GM12873 (cell line): ENCODE results near the gene SLC35G6.
A peak's percentile ranks its signal among the peaks of the same experiment; 100 is the strongest.
"Not testable (repeated sequence)": the region's sequence is repeated elsewhere in the genome, so short reads cannot be mapped to it uniquely, and the experiment has no call there.

Source experiments
- TF ChIP-seq, protein P1 (sequence below): IDR thresholded peaks from 2 replicates; pipeline ENCODE4 v1.5.1; 2012; ENCODE audit warnings: low read depth, mild to moderate bottlenecking, moderate library complexity, low read length, control low read depth; ENCODE audit not compliant: insufficient read depth; ENCODE audit errors: missing control alignments

The SLC35G6 gene

DNA sequence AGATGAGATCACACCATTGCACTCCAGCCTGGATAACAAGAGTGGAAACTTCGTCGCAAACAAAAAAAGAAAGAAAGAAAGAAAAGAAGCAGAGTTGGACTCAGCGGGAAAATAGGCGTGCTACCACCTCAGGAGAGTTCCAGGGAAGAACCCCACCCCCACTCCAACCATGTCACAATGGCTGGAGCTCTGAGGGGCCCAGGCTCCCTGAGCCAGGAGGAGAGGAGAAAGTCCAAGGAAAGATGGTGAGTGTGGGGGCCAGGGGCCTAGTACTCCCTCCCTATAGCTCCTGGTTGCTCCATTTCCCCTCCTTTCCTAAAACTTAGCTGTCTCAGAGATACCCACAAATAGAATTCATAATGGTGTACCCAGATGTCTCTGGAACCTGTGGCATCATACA is at the start of gene SLC35G6:
Gene SLC35G6, plus strand, starts transcription at position 172 of the 400 bp plus-strand sequence. Its CDS starts 71 bp downstream, at position 243.
- TF ChIP-seq, protein P1, sequence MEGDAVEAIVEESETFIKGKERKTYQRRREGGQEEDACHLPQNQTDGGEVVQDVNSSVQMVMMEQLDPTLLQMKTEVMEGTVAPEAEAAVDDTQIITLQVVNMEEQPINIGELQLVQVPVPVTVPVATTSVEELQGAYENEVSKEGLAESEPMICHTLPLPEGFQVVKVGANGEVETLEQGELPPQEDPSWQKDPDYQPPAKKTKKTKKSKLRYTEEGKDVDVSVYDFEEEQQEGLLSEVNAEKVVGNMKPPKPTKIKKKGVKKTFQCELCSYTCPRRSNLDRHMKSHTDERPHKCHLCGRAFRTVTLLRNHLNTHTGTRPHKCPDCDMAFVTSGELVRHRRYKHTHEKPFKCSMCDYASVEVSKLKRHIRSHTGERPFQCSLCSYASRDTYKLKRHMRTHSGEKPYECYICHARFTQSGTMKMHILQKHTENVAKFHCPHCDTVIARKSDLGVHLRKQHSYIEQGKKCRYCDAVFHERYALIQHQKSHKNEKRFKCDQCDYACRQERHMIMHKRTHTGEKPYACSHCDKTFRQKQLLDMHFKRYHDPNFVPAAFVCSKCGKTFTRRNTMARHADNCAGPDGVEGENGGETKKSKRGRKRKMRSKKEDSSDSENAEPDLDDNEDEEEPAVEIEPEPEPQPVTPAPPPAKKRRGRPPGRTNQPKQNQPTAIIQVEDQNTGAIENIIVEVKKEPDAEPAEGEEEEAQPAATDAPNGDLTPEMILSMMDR: not testable (repeated sequence)

DNA sequence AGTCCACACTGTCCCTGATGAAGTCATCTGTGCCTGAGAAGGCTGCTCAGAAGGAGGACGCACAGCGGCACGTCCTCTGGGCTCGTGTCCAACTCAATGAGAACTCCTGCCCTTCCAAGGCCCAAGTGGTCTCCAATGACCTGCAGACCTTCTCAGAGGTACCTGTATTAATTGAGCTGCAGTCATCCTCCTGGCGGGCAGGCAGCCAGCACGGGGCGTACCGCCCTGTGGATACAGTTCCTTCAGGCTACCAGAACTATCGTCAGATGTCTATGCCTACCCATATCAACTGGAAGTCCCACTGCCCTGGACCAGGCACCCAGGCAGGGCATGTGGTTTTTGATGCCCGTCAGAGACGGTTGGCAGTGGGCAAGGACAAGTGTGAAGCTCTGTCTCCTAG is 49.0 kb upstream of the SLC35G6 start:
- TF ChIP-seq, protein P1: no peak

DNA sequence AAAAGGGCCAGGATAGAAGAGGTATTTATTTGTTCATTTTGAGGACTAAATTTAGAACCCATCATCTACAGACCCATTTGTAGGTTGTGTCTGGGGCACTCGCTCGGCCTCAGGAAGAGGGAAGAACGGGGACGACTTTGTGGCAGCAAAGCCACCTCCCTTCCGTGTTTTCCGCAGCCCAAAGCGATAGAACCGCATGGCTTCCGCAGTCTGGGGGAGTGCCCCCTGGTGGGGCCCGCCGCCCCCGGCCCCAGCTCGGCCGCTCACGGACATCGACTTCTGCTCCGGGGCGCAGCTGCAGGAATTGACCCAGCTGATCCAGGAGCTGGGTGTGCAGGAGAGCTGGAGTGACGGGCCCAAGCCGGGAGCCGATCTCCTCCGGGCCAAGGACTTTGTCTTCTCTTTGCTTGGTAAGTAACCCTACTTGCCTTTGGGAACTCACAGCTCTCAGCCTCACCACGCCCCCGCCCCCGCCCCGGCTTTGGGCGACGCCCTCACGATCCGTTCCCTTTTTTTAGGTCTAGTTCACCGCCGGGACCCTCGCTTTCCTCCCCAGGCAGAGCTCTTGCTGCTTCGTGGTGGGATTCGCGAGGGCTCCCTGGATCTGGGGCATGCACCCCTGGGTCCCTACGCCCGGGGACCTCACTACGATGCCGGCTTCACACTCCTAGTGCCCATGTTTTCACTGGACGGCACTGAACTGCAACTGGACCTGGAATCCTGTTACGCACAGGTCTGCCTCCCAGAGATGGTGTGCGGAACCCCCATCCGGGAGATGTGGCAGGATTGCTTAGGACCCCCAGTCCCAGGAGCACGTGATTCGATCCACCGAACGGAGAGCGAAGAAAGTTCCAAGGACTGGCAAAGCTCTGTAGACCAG is 45.3 kb upstream of the SLC35G6 start:
- TF ChIP-seq, protein P1: peak; percentile 52

DNA sequence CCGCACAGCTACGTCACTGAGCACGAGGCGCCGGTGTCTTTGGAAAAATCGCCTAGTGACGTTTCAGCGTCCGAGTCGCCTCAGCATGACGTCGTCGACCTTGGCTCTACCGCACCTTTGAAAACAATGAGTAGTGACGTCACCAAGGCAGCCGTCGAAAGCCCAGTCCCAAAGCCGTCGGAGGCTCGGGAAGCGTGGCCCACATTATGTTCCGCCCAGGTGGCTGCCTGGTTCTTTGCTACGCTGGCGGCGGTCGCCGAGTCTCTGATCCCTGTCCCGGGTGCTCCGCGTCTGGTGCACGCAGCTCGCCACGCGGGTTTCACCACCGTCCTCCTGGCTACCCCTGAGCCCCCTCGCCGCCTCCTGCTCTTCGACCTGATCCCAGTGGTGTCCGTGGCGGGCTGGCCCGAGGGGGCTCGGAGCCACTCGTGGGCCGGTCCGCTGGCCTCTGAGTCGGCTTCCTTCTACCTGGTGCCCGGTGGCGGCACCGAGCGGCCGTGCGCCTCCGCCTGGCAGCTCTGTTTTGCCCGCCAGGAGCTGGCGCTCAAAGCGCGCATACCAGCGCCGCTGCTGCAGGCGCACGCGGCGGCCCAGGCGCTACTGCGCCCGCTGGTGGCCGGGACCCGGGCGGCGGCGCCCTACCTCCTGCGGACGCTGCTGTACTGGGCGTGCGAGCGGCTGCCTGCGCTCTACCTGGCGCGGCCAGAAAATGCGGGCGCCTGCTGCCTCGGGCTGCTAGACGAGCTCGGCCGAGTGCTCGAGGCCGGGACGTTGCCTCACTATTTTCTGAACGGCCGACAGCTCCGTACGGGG is 44.5 kb upstream of the SLC35G6 start:
- TF ChIP-seq, protein P1: peak; percentile 73

DNA sequence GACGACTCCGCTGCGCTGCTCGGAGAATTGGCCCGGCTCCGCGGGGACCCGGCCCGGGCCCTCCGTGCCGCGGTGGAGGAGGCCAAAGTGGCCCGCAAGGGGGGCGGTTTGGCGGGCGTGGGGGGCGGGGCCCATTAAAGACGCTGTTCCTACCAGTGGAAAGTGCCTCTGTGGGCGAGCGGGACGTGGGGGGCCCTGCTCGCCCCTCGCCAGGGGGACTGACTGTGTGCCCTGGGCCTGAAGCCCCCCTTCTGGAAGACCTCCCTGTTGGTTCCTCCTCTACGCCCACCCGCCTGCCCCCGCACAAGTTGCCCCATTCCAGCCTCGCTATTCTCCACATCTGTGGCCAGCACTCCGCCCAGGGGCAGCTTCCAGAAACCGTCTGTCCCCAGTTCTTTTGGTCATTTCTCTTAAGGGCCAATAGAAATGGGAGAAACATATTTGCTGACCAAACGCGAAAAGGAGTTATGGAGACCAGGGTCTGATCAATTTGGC is 43.8 kb upstream of the SLC35G6 start:
- TF ChIP-seq, protein P1: no peak

DNA sequence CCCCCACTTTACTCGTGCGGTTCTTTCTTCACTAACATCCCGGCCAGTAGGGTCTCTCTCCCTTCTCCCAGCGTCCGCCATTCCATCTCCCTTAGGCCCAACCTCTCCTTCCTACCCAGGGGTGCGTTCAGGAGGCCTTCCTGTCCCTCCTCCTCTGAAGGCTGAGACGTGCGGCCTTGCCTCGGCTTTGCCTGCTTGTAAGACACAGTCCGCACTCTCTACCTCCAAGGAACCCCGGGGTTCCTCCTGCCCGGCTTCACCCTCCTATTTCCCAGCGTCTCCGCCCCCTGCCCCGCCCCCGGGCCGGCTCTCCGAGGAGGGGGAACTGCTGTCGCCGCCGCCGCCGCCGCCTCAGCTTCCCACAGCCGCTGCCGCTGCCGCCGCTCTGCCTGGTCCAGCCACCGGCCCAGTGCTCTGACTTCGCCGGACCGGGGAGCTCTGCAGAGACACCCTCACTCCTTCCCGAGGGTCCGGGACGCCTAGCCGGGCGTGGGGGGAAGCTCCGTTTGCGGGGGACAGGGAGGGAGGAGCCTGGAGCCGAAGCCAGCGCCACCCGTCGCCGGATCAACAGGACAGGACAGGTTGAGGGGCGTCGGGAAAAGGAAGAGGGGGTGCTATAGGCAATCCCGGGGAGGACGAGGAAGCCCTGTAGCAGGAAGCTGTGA is 43.2 kb upstream of the SLC35G6 start:
- TF ChIP-seq, protein P1: no peak
